Keratinocyte (primary cell): ENCODE results near the gene SUSD4. TPM values are rescaled to one million over a fixed set of nuclear protein-coding genes. Genes with fewer than 3 reads are reported as not detected.

Experiments
- DNase-seq: peaks from one replicate; pipeline ENCODE4 v3.0.0-alpha.2; 2011; ENCODE audit warnings: low read depth, missing footprints, low spot score
- FAIRE-seq: peaks from 2 replicates; lab custom pipeline; 2011; peaks lifted over from hg19 to GRCh38; lab: Jason Lieb, UNC
- H2AFZ ChIP-seq: 2 replicates; pipeline ENCODE4 v1.6.0; 2012; ENCODE audit warnings: low read length, control low read depth, inconsistent platforms; ENCODE audit not compliant: control insufficient read depth
- H3K27ac ChIP-seq: 2 replicates; pipeline ENCODE4 v1.5.1; 2011; ENCODE audit warnings: low read length; ENCODE audit not compliant: control insufficient read depth, insufficient read depth
- H3K27me3 ChIP-seq: 3 replicates; pipeline ENCODE4 v1.6.0; 2011; ENCODE audit warnings: low read length; ENCODE audit not compliant: control insufficient read depth, insufficient read depth; ENCODE audit errors: extremely low read depth
- H3K36me3 ChIP-seq, 2 experiments: 2 replicates in 1 of 2; 3 replicates in 1 of 2; pipeline ENCODE4 v1.5.1; 2011; ENCODE audit warnings: low read length in 2 of 2, mild to moderate bottlenecking in 1 of 2; ENCODE audit not compliant: control insufficient read depth in 2 of 2, insufficient read depth in 2 of 2; ENCODE audit errors: extremely low read depth in 1 of 2
- H3K4me1 ChIP-seq: 3 replicates; pipeline ENCODE4 v1.5.1; 2011; ENCODE audit warnings: low read length; ENCODE audit not compliant: control insufficient read depth, insufficient read depth; ENCODE audit errors: extremely low read depth
- H3K4me2 ChIP-seq: 3 replicates; pipeline ENCODE4 v1.6.0; 2011; ENCODE audit warnings: low read depth, low read length; ENCODE audit not compliant: control insufficient read depth, insufficient read depth; ENCODE audit errors: extremely low read depth
- H3K4me3 ChIP-seq, 3 experiments: fragments of 200-600 bp in 1 of 3; sonication (generic) in 1 of 3; 2 replicates in 2 of 3; 3 replicates in 1 of 3; pipeline ENCODE4 v1.5.1; 2011 to 2016; ENCODE audit warnings: low read length in 3 of 3, mild to moderate bottlenecking in 3 of 3, control low read depth in 2 of 3, inconsistent platforms in 1 of 3, low read depth in 1 of 3, mixed read lengths in 1 of 3, mixed run types in 1 of 3, moderate library complexity in 1 of 3; ENCODE audit not compliant: control insufficient read depth in 2 of 3, insufficient read depth in 2 of 3; ENCODE audit errors: extremely low read depth in 1 of 3
- H3K79me2 ChIP-seq: 2 replicates; pipeline ENCODE4 v1.6.0; 2012; ENCODE audit warnings: low read length; ENCODE audit not compliant: control insufficient read depth, insufficient read depth
- H3K9ac ChIP-seq: 3 replicates; pipeline ENCODE4 v1.6.0; 2011; ENCODE audit warnings: low read length; ENCODE audit not compliant: control insufficient read depth, insufficient read depth; ENCODE audit errors: extremely low read depth
- H3K9me1 ChIP-seq: 3 replicates; pipeline ENCODE4 v1.6.0; 2011; ENCODE audit warnings: low read length; ENCODE audit not compliant: control insufficient read depth, insufficient read depth; ENCODE audit errors: extremely low read depth
- H3K9me3 ChIP-seq: 2 replicates; pipeline ENCODE4 v1.5.1; 2012; ENCODE audit warnings: low read depth, low read length; ENCODE audit not compliant: control insufficient read depth
- H4K20me1 ChIP-seq: 3 replicates; pipeline ENCODE4 v1.6.0; 2011; ENCODE audit warnings: low read length; ENCODE audit not compliant: control insufficient read depth, insufficient read depth; ENCODE audit errors: extremely low read depth
- EZH2 ChIP-seq: IDR thresholded peaks from one replicate; pipeline ENCODE4 v1.6.1; 2012; ENCODE audit warnings: inconsistent platforms, mild to moderate bottlenecking, low read length, moderate library complexity
- dilution Hi-C: fragments of 300-500 bp; cut with MboI; formaldehyde crosslinking; loops from one replicate; pipeline ENCODE4 v1.7.0; 2020; ENCODE audit warnings: low sequenced_read_pairs; ENCODE audit not compliant: extremely low pct_ligation_motif_present
- polyA plus RNA-seq, 5 experiments: library from polyadenylated mRNA; depleted of rRNA in 3 of 5; stranded (reverse) in 3 of 5; stranded (forward) in 1 of 5; unstranded in 1 of 5; fragments of >200 nt; gene quantifications; 1 replicate in 1 of 5; 2 replicates in 3 of 5; 3 replicates in 1 of 5; pipeline versions ENCODE4 v1.2.1 to v1.2.3, GENCODE V29; 2011 to 2012; ENCODE audit warnings: missing spikeins in 2 of 5, low read depth in 1 of 5, low replicate concordance in 1 of 5
- TF ChIP-seq, protein P1 (sequence below), 3 experiments: IDR thresholded peaks in 1 of 3; conservative IDR thresholded peaks in 1 of 3; optimal IDR thresholded peaks in 1 of 3; 2 replicates in 2 of 3; 3 replicates in 1 of 3; pipeline versions ENCODE3 to v1.5.1; 2011; ENCODE audit warnings: low read length in 3 of 3, mild to moderate bottlenecking in 3 of 3, moderate library complexity in 2 of 3, control low read depth in 1 of 3, inconsistent platforms in 1 of 3; ENCODE audit not compliant: insufficient read depth in 2 of 3; ENCODE audit errors: extremely low read depth in 1 of 3

Gene SUSD4
- polyA plus RNA-seq, 1 donor (not counting 4 experiments of a cell fraction or from before 2014, with no cell fraction given) = 1.6 TPM

DNA sequence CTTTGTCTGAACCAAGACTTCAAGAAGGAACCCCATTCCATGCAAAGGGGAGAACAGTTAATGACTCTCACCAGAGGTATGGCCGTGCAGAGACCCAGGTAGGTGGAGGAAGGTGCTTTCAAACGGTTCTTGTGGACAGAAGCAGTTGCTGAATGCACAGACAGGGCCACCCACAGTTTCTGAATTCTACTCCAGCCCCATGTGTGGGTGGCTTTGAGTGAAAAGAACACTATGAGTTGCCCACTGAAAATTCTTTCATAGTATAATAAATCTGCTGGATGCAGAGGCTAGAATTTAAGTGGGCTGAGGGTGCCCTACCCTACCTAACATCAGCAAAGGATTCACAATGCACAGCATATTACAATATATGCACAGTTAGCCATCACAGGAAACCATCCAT is 22.0 kb upstream of the SUSD4 start:
- Histone ChIP-seq H2AFZ (no peak overlapping the region), H3K4me2 (no peak overlapping the region), H3K27me3 (peaks cover 8% of the 10 kb centered on the region), H3K9me3 (no peaks in the 10 kb centered on the region), H4K20me1 (no peaks in the 10 kb centered on the region), H3K79me2 (no peaks in the 10 kb centered on the region), H3K27ac (no peak overlapping the region), H3K4me3 (no peak overlapping the region), H3K9me1 (no peaks in the 10 kb centered on the region), H3K36me3 (no peaks in the 10 kb centered on the region), H3K9ac (no peak overlapping the region), H3K4me1 (no peaks in the 10 kb centered on the region)
- no peak for DNase-seq
- FAIRE-seq = no peak
- TF ChIP-seq, protein P1, sequence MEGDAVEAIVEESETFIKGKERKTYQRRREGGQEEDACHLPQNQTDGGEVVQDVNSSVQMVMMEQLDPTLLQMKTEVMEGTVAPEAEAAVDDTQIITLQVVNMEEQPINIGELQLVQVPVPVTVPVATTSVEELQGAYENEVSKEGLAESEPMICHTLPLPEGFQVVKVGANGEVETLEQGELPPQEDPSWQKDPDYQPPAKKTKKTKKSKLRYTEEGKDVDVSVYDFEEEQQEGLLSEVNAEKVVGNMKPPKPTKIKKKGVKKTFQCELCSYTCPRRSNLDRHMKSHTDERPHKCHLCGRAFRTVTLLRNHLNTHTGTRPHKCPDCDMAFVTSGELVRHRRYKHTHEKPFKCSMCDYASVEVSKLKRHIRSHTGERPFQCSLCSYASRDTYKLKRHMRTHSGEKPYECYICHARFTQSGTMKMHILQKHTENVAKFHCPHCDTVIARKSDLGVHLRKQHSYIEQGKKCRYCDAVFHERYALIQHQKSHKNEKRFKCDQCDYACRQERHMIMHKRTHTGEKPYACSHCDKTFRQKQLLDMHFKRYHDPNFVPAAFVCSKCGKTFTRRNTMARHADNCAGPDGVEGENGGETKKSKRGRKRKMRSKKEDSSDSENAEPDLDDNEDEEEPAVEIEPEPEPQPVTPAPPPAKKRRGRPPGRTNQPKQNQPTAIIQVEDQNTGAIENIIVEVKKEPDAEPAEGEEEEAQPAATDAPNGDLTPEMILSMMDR (optimal IDR thresholded peaks at IDR 0.05 in 1 of 3, IDR thresholded peaks at IDR 0.05 in 1 of 3, conservative IDR thresholded peaks at IDR 0.05 in 1 of 3; ENCODE audit: extremely low read depth in 1 of 3, insufficient read depth in 2 of 3, low read length in 3 of 3) = no peak
- TF ChIP-seq EZH2 = no peak
- dilution Hi-C loops = no loop called here

DNA sequence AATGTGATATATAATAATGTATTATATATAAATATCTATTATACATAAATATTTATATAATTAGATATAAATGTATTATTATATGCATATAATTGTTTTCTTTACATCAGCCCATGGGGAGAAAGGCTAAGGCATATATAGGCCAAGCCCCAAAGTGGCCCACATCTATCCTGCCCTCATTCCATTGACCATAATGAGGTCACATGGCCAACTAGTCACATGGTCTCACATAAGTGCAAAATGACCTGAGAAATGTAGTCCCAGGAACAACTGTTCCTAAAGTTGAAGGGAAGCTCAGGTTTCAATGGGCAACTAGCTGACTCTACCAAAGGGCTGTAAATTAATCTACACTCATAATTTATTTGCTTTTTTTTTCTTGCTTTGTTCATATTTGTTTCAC is 14.8 kb upstream of the SUSD4 start:
- dilution Hi-C loops = no loop called here
- Histone ChIP-seq H3K9ac (no peak overlapping the region), H3K36me3 (no peaks in the 10 kb centered on the region), H3K9me3 (no peaks in the 10 kb centered on the region), H3K4me3 (no peak overlapping the region), H3K27me3 (no peaks in the 10 kb centered on the region), H3K27ac (no peak overlapping the region), H3K4me2 (no peak overlapping the region), H3K4me1 (no peaks in the 10 kb centered on the region), H3K9me1 (no peaks in the 10 kb centered on the region), H2AFZ (no peak overlapping the region), H4K20me1 (no peaks in the 10 kb centered on the region), H3K79me2 (no peaks in the 10 kb centered on the region)
- TF ChIP-seq, protein P1 (optimal IDR thresholded peaks at IDR 0.05 in 1 of 3, IDR thresholded peaks at IDR 0.05 in 1 of 3, conservative IDR thresholded peaks at IDR 0.05 in 1 of 3; ENCODE audit: extremely low read depth in 1 of 3, insufficient read depth in 2 of 3, low read length in 3 of 3) = no peak
- no peak for TF ChIP-seq EZH2
- DNase-seq (no peak), FAIRE-seq (no peak)
